CD4-positive, alpha-beta T cell treated with Interleukin-1 beta for 1 hour (primary cell): ENCODE data around the gene MGAT5.

Experiments used
- DNase-seq, 2 donors: peaks; one replicate each; pipeline ENCODE4 v3.0.0-alpha.2; 2020 to 2022

Gene MGAT5

GRCh38 chr2:134306521-134306920 lies 52.6 kb downstream of the MGAT5 start:
- no peak for DNase-seq

GRCh38 chr2:134307334-134307733 lies 53.5 kb downstream of the MGAT5 start:
- no peak for DNase-seq

DNA sequence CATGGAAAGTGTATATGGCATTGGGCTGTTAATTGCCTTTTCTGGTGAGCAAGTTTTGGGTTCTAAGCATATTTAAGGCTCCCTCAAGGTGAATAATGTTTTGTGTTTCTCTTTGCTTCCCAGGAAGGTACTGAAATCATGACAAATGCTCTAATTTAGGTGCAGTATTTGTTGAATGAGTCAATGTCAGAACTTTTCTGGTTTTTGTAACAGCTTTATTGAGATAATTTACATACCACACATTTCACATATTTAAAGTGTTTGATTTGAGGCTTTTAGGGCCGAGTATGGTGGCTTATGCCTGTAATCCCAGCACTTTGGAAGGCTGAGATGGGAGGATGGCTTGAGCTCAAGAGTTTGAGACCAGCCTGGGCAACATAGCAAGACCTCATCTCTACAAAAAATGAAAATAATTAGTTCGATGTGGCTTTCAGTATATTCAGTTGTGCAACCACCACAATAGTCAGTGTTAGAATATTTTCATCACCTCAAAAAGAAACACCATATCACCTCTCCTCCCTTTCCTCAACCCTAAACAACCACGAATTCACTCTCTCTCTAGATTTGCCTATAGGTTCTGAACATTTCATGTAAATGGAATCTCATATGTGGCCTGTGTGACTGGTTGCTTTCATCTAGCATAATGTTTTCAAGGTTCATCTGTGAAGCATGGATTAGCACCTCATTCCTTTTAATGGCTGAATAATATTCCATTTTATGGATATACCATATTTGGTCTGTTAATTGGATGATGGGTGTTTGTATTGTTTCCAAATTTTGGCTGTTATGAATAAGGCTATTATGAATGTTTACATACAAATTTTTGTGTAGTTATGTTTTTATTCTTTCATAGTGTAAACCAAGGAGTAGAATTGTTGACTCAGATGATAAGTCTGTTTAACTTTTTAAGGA lies 54.9 kb downstream of the MGAT5 start:
- no peak for DNase-seq

DNA sequence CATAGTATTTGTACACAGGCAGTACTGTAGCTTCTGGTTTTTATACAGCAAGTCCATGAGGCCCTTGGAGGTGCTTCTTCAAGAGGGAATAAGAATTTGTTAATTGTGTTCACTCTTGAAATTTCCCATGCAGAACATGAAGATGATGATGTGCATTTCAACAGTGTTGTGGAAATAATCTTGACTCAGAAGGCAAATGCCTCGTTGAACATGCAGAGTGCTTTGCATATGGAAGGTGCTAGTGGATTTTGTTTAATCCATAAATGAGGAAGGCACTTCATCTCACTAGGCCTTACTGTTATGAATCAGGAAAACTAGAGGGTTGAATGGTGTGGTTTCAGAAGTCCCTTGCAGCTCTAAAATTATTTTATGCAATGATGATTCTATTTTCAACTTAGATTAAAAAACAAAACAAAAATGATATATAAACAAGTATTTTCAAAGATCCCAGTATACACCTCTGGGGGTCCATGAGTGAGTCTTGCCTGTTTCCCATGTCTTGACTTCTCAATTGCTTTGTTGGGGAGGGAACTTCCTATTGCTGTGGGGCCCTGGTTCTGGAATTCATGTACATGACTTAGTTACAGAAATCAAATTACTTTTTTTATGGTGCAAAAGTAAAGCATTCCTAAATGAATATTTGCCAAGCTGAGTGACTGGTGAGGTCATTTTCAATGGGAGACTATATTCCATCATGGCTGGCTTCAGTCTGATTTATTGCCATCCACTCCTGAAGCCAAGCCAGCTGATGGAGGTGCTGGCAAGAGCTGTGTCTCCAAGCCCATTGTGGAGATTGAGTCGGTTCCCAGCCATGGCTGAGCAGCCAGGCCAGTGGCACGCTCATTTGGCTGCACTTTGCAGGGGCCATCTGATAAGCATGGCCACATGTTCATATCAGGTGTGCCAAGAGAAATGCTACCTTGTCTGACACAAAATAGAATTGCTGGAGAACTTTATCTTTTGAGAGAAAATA lies 56.5 kb downstream of the MGAT5 start:
- no peak for DNase-seq

DNA sequence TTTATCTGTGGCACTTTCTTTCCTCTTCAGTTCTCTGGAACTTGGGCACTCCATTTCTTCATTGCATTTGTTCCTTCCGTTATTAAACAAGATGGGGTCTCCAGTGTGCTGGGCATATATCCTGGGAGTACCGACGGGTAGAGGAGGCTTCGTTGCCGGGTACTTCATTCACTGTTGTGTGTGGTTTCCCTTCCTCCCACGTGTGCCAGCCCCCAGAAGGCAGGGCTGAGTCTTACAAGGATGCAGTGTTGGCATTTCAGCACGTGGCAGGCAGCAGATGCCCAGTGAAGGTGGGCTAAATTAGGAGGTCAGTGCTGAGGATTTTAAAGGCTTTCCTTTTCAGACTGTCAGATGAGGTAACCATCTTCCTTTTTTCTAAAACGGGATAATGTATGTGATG lies 58.6 kb downstream of the MGAT5 start:
- no peak for DNase-seq

- DNase-seq = no peak
These were observed 60.3 kb downstream of the MGAT5 start for GRCh38 chr2:134314202-134314601.

GRCh38 chr2:134314681-134315368 lies 61.0 kb downstream of the MGAT5 start:
- DNase-seq = no peak

GRCh38 chr2:134315471-134315870 lies 61.6 kb downstream of the MGAT5 start:
- no peak for DNase-seq

- no peak for DNase-seq
These were observed 65.9 kb downstream of the MGAT5 start for GRCh38 chr2:134319596-134320254.

DNA sequence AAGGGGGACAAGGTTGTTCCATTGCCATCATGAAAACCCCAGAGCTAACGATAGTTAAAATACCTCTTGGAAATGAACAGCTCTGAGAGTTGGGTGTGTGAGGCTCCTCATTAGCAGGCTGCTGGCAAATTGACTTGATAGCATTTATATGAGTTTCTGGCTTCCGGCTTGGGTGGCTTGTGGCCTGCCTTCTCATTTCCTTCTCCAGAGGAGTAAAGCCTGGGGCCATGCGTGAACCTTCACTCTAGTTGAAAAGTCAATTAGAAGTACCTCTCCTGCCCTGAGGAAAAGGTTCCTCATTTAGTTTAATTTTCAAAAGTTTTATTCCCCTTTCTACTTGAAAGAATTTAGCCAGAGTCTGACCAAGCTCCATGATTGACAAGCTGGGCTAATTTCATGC lies 67.1 kb downstream of the MGAT5 start:
- peak; percentile 20 to 41 for DNase-seq

- no peak for DNase-seq
These were observed 69.9 kb downstream of the MGAT5 start for GRCh38 chr2:134323777-134324176.

DNA sequence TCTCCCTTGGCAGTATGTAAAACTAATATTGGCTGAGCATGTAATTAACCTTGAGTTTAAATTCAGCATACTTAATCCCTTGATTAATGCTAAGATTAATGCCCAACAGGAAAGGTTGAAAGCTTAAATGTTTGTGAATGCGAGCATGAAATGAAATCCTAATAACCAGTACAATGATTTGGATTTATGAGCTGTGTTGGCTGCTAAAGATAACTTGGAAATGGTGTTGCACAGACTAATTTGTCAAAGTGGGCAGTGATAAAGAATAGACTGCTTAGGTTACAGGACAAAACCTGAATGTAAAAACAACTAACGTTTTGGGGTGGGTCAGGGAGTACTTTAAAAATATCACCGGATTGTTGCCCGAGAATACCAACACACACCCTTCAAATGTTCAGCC lies 70.6 kb downstream of the MGAT5 start:
- DNase-seq = no peak

DNA sequence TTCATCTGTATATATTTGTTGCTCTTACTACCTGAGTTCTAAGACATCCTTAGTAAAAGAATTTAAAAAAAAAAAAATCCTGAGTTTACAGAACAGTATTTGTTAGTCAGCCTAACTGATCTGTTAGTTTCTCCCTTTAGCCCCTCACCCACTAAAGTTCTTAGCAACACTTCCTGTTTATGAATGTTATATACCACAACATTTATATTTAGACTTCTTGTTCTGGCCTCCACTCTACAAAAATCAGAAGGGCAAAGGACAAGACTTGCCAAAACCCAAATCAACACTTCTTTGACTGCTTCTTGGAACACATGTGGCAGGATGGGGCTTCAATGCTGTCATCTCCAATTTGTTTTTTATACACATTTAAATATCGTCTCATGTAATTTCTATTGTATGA lies 71.1 kb downstream of the MGAT5 start:
- peak; percentile 9 to 45 for DNase-seq

- DNase-seq = no peak
These were observed 71.8 kb downstream of the MGAT5 start for GRCh38 chr2:134325696-134326095.

- DNase-seq = no peak
These were observed 73.5 kb downstream of the MGAT5 start for GRCh38 chr2:134327367-134327766.

DNA sequence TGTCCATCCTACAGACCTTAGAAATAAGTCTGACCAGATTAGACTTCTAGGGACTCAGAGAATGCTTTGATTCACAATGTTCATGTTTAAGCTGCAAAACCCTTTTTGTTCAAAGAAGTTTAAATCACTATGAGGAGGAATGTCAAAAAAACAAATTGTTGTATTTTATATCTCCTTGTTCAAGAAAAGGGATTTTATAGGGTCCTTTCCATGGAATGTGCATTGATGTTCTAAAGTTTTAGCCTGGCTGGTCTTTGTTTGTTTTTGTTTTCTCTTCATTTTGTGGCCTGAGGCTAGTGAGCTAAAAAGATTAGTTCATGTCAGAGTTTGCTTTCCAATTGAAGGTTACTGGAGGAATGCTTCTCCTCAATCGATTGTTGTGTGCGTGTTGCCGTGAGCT lies 77.2 kb downstream of the MGAT5 start:
- no peak for DNase-seq

GRCh38 chr2:134333646-134334189 lies 79.8 kb downstream of the MGAT5 start:
- DNase-seq = no peak

GRCh38 chr2:134334542-134335353 lies 80.9 kb downstream of the MGAT5 start:
- no peak for DNase-seq

GRCh38 chr2:134335601-134336000 lies 81.7 kb downstream of the MGAT5 start:
- no peak for DNase-seq

DNA sequence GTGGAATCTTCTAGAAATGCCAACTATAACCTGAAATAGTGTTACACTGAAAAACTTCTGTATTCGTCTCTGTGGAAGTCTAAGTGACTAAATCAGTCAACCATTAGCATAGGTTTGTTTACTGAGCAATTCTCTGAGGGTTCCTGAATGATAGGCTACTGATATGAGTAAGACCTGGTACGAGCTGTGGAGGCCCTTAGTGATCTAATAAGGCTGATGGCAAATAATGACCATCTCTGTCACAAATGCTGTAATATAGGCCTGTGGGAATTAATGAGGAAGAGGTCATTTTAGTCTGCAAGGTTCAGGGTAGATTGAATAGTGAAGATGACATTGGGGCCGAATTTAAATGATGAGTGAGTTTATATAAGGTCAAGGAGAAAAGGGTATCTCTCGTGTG lies 82.5 kb downstream of the MGAT5 start:
- DNase-seq = no peak

- DNase-seq = no peak
These were observed 83.0 kb downstream of the MGAT5 start for GRCh38 chr2:134336921-134337320.
